ENCODE measurements around the gene RMI2.

Gene RMI2

GRCh38 chr16:11395008-11395948, 50.0 kb downstream of the RMI2 start:
- TF ChIP-seq CTCF (IDR thresholded peaks at IDR 0.05) = no peak

- no peak for TF ChIP-seq CTCF (IDR thresholded peaks at IDR 0.05)
Measured at GRCh38 chr16:11395949-11396240, 50.6 kb downstream of the RMI2 start.

- peak; percentile 96 for TF ChIP-seq CTCF (IDR thresholded peaks at IDR 0.05)
Measured at GRCh38 chr16:11396241-11397048, 51.2 kb downstream of the RMI2 start.

GRCh38 chr16:11398136-11398535, 52.9 kb downstream of the RMI2 start:
- TF ChIP-seq CTCF (IDR thresholded peaks at IDR 0.05) = no peak

- no peak for TF ChIP-seq CTCF (IDR thresholded peaks at IDR 0.05)
Measured at GRCh38 chr16:11398851-11399250, 53.6 kb downstream of the RMI2 start.

- TF ChIP-seq CTCF (IDR thresholded peaks at IDR 0.05) = no peak
Measured at GRCh38 chr16:11399261-11399831, 54.1 kb downstream of the RMI2 start.

GRCh38 chr16:11400076-11400475, 54.8 kb downstream of the RMI2 start:
- no peak for TF ChIP-seq CTCF (IDR thresholded peaks at IDR 0.05)

Measured in LNCAP (cell line).